Activated B cell treated with CpG ODN at 0.5 μM for 24 hours (primary cell): ENCODE results near the gene CRYBA4. TPM values are rescaled to one million over a fixed set of nuclear protein-coding genes. Genes with fewer than 3 reads are reported as not detected.
A peak's percentile ranks its signal among the peaks of the same experiment; 100 is the strongest.

Source experiments
- ATAC-seq: fragments of 200-7000 bp; cut with Tn5 transposase; one replicate; pipeline ENCODE4 v1.10.0; 2021; ENCODE audit warnings: low read depth, mild to moderate bottlenecking, moderate library complexity
- CTCF ChIA-PET: fragments of 350-600 bp; sonication (Branson Sonifier 250); formaldehyde crosslinking; loops from one replicate; lab custom pipeline; 2021; ENCODE audit warnings: antibody characterized with exemption; lab: Charles Lee
- POLR2A ChIA-PET: fragments of 350-600 bp; sonication (Branson Sonifier 250); formaldehyde crosslinking; loops from one replicate; lab custom pipeline; 2021; ENCODE audit warnings: antibody characterized with exemption; lab: Charles Lee
- DNase-seq: peaks from one replicate; pipeline ENCODE4 v3.0.0; 2022
- H3K27ac Mint-ChIP-seq: one replicate; pipeline ENCODE4 v1.8.0; 2020; ENCODE audit warnings: mixed read lengths
- H3K27me3 Mint-ChIP-seq: one replicate; pipeline ENCODE4 v1.8.0; 2021; ENCODE audit warnings: mixed read lengths
- H3K36me3 Mint-ChIP-seq: one replicate; pipeline ENCODE4 v1.8.0; 2021; ENCODE audit warnings: low read depth, mixed read lengths
- H3K4me1 Mint-ChIP-seq: one replicate; pipeline ENCODE4 v1.8.0; 2021; ENCODE audit warnings: mixed read lengths
- H3K4me3 Mint-ChIP-seq: one replicate; pipeline ENCODE4 v1.8.0; 2020; ENCODE audit warnings: mild to moderate bottlenecking, mixed read lengths
- H3K9me3 Mint-ChIP-seq: one replicate; pipeline ENCODE4 v1.8.0; 2020; ENCODE audit warnings: mixed read lengths
- CTCF ChIP-seq: fragments of 200-600 bp; IDR thresholded peaks from one replicate; pipeline ENCODE4 v1.8.0; 2022; ENCODE audit warnings: antibody characterized with exemption, mild to moderate bottlenecking
- intact Hi-C: fragments of 100-400 bp; cut with micrococcal nuclease; formaldehyde crosslinking; loops from one replicate; pipeline ENCODE4 v1.15.1; 2024
- total RNA-seq: library from RNA; stranded (reverse); gene quantifications from 2 replicates; pipeline ENCODE4 v1.2.3, GENCODE V29; 2022

The CRYBA4 gene
- total RNA-seq, 1 donor from 2014 or later = not detected

DNA sequence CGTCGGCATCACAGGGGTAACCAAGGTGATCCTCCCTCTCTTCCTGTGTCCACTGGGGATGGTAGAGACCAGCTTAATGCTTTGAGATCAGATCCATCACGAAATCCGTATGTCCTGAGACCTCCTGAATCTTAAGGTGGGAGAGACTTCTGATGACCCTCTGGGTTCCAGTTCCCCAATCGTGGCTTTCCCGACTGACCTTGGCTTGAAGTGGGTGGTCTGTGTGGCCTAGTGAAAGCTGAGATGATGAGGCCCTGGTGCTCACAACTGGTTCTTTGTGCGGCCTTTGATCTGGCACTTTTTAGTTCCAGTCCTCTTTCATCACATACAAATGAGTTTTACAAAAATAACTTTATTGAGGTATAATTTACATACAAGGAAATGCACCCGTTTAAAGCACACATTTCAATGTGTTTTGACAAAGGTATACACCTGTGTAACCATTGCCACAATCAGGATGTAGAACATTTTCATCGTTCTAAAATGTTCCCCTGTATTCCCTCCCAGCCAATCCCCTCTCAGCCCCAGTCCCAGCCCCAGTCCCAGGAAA is 41.7 kb downstream of the CRYBA4 start:
- H3K36me3 Mint-ChIP-seq = no peaks in the 10 kb centered on the region
- ATAC-seq = no peak
- peak overlapping the region; percentile 81 for H3K27ac Mint-ChIP-seq
- H3K27me3 Mint-ChIP-seq = peaks cover 3% of the 10 kb centered on the region
- no peak for DNase-seq
- H3K9me3 Mint-ChIP-seq = no peaks in the 10 kb centered on the region
- H3K4me1 Mint-ChIP-seq = peaks cover 56% of the 10 kb centered on the region
- CTCF ChIA-PET = interaction anchor here (0.7 to 1.3 kb wide), 4 partner anchors 8 to 299 kb away, joined by 3 read pairs; no protein-coding TSS in a partner anchor
- TF ChIP-seq CTCF = no peak
- intact Hi-C loops = no loop called here
- POLR2A ChIA-PET = interaction anchor here (0.6 to 1.3 kb wide), 4 partner anchors 8 to 1097 kb away, joined by 3 to 4 read pairs (median 4); no protein-coding TSS in a partner anchor
- H3K4me3 Mint-ChIP-seq = no peak overlapping the region

GRCh38 chr22:26665813-26666231 is 44.1 kb downstream of the CRYBA4 start:
- no peak for TF ChIP-seq CTCF
- ATAC-seq (no peak), DNase-seq (no peak)
- H3K9me3 Mint-ChIP-seq = no peaks in the 10 kb centered on the region
- POLR2A ChIA-PET = interaction anchor here (0.6 to 1.3 kb wide), 4 partner anchors 8 to 319 kb away, joined by 3 to 7 read pairs (median 4); partner anchors contain the start of genes HPS4 and SRRD
- H3K4me1 Mint-ChIP-seq = peaks cover 71% of the 10 kb centered on the region
- CTCF ChIA-PET = interaction anchor here (0.6 to 2.7 kb wide), 9 partner anchors 8 to 268 kb away, joined by 3 to 15 read pairs (median 3); partner anchors contain the start of gene MIAT
- intact Hi-C loops = loop anchor here (1.0 kb wide), 2 partner anchors 268 to 302 kb away; no protein-coding TSS in a partner anchor
- H3K27me3 Mint-ChIP-seq = no peaks in the 10 kb centered on the region
- no peaks in the 10 kb centered on the region for H3K36me3 Mint-ChIP-seq
- H3K4me3 Mint-ChIP-seq = peak overlapping the region; percentile 55
- H3K27ac Mint-ChIP-seq = peak overlapping the region; percentile 46

GRCh38 chr22:26667140-26667539 is 45.4 kb downstream of the CRYBA4 start:
- ChIA-PET POLR2A (interaction anchor here (0.9 kb wide), 1 partner anchor 184 kb away, joined by 6 read pairs; the partner anchor contains the start of genes HPS4 and SRRD), CTCF (interaction anchor here (1.2 to 2.7 kb wide), 3 partner anchors 165 to 303 kb away, joined by 4 to 15 read pairs (median 8); partner anchors contain the start of genes HPS4 and SRRD)
- peaks cover 84% of the 10 kb centered on the region for H3K4me1 Mint-ChIP-seq
- no peak overlapping the region for H3K4me3 Mint-ChIP-seq
- no peaks in the 10 kb centered on the region for H3K36me3 Mint-ChIP-seq
- H3K27me3 Mint-ChIP-seq = no peaks in the 10 kb centered on the region
- DNase-seq (no peak), ATAC-seq (no peak)
- no peaks in the 10 kb centered on the region for H3K9me3 Mint-ChIP-seq
- H3K27ac Mint-ChIP-seq = no peak overlapping the region
- intact Hi-C loops = no loop called here
- no peak for TF ChIP-seq CTCF

DNA sequence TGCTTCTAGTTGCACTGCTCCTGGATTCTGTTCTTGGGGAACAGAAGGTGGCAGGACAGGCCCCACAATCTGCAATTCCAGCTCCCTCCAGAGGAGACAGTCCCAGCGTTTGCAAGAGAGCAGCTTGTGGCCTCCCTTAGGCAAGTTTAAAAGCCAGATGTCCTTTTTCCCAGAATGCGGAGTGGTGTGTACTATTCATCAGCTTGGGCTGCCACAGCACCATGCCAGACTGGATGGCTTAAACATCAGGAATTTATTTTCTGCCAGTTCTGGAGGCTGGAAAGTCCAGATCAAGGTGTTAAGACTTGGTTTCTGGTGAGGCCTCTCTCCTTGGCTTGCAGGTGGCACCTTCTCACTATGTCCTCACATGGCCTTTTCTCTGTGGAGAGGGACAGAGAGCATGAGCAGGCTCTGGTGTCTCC is 47.3 kb downstream of the CRYBA4 start:
- peak overlapping the region; percentile 20 for H3K27ac Mint-ChIP-seq
- H3K4me3 Mint-ChIP-seq = no peak overlapping the region
- H3K27me3 Mint-ChIP-seq = no peaks in the 10 kb centered on the region
- peaks cover 93% of the 10 kb centered on the region for H3K4me1 Mint-ChIP-seq
- no peak for TF ChIP-seq CTCF
- POLR2A ChIA-PET = no interaction called here
- CTCF ChIA-PET = no interaction called here
- ATAC-seq = no peak
- H3K9me3 Mint-ChIP-seq = no peaks in the 10 kb centered on the region
- peaks cover 4% of the 10 kb centered on the region for H3K36me3 Mint-ChIP-seq
- no peak for DNase-seq
- intact Hi-C loops = no loop called here

DNA sequence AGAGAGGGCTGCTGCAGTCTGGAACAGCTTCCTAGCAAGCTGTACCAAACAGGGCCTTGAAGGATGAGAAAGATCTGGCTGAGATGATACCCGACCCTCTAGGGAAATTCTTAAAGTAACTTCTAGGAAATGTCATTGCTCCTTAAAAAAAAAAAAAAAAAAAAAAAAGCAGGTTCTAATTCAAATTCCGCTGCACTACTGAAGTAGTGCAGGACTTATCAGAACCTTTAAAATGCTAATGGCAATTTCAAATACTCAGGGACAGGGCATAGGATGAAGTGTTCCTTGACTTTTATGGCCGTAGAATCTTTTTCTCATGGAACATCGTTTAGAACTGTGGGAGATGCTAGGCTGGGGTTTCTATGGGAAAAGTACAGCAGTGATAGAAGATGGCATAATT is 48.7 kb downstream of the CRYBA4 start:
- TF ChIP-seq CTCF = no peak
- CTCF ChIA-PET = no interaction called here
- H3K4me3 Mint-ChIP-seq = peak overlapping the region; percentile 98
- peaks cover 14% of the 10 kb centered on the region for H3K36me3 Mint-ChIP-seq
- ATAC-seq = no peak
- H3K4me1 Mint-ChIP-seq = peaks cover 93% of the 10 kb centered on the region
- intact Hi-C loops = loop anchor here (5.0 kb wide), 1 partner anchor 1108 kb away; the partner anchor contains the start of gene GRK3
- no peaks in the 10 kb centered on the region for H3K27me3 Mint-ChIP-seq
- no peaks in the 10 kb centered on the region for H3K9me3 Mint-ChIP-seq
- peak overlapping the region; percentile 99 for H3K27ac Mint-ChIP-seq
- DNase-seq = no peak
- POLR2A ChIA-PET = interaction anchor here (0.7 to 1.6 kb wide), 3 partner anchors 10 to 187 kb away, joined by 3 to 5 read pairs (median 4); partner anchors contain the start of genes HPS4 and SRRD
